H1 (cell line): ENCODE results near the gene CSNK1D. TPM values are rescaled to one million over a fixed set of nuclear protein-coding genes. Genes with fewer than 3 reads are reported as not detected.

Source experiments
- CTCF ChIA-PET: fragments of 300-600 bp; sonication (Branson Sonifier 250); formaldehyde crosslinking; loops from one replicate; lab custom pipeline; 2021; ENCODE audit not compliant: partially characterized antibody; lab: Charles Lee
- POLR2A ChIA-PET: fragments of 300-600 bp; sonication (Branson Sonifier 250); formaldehyde crosslinking; loops from one replicate; lab custom pipeline; 2021; ENCODE audit warnings: inconsistent platforms; ENCODE audit not compliant: partially characterized antibody; lab: Charles Lee
- DNase-seq, 2 experiments: peaks; one replicate each; pipeline versions ENCODE4 v3.0.0 to v3.0.0-alpha.2; 2010 to 2022; ENCODE audit warnings: low spot score in 2 of 2, low read depth in 1 of 2, mixed read lengths in 1 of 2
- FAIRE-seq: peaks from 2 replicates; lab custom pipeline; 2011; peaks lifted over from hg19 to GRCh38; lab: Jason Lieb, UNC
- H2AFZ ChIP-seq: 2 replicates; pipeline ENCODE4 v1.8.1; 2012; ENCODE audit warnings: low read length, inconsistent platforms
- H2AK5ac ChIP-seq: 2 replicates; pipeline ENCODE4 v1.6.1; 2013; ENCODE audit warnings: low read depth, low read length
- H2BK120ac ChIP-seq: replicated peaks from 2 replicates; pipeline ENCODE3; 2013; ENCODE audit warnings: low read depth, low read length, inconsistent platforms
- H2BK12ac ChIP-seq: 2 replicates; pipeline ENCODE4 v1.6.1; 2013; ENCODE audit warnings: low read depth, low read length
- H2BK15ac ChIP-seq: 2 replicates; pipeline ENCODE4 v1.6.1; 2013; ENCODE audit warnings: low read length
- H2BK20ac ChIP-seq: 2 replicates; pipeline ENCODE4 v1.6.1; 2013; ENCODE audit warnings: low read length
- H2BK5ac ChIP-seq: 2 replicates; pipeline ENCODE4 v1.6.1; 2013; ENCODE audit warnings: low read depth, low read length
- H3K14ac ChIP-seq: 2 replicates; pipeline ENCODE4 v1.6.1; 2013; ENCODE audit warnings: inconsistent platforms; ENCODE audit not compliant: insufficient read length
- H3K18ac ChIP-seq: 2 replicates; pipeline ENCODE4 v1.6.1; 2013; ENCODE audit warnings: low read length; ENCODE audit errors: extremely low read depth
- H3K23ac ChIP-seq: 2 replicates; pipeline ENCODE4 v1.6.1; 2013; ENCODE audit warnings: inconsistent platforms; ENCODE audit not compliant: insufficient read length
- H3K23me2 ChIP-seq: 2 replicates; pipeline ENCODE4 v1.6.1; 2013; ENCODE audit warnings: low read depth, low read length
- H3K27ac ChIP-seq: 2 replicates; pipeline ENCODE4 v1.6.1; 2011; ENCODE audit warnings: low read depth, low read length, inconsistent platforms
- H3K27me3 ChIP-seq, 4 experiments: replicated peaks in 1 of 4; 1 replicate in 1 of 4; 2 replicates in 3 of 4; pipeline versions ENCODE4 v1.6.1 to v1.8.1; 2011 to 2013; ENCODE audit warnings: low read length in 3 of 4, mild to moderate bottlenecking in 3 of 4, inconsistent platforms in 2 of 4, mixed read lengths in 2 of 4, moderate library complexity in 1 of 4; ENCODE audit not compliant: control insufficient read depth in 3 of 4, insufficient read depth in 3 of 4; ENCODE audit errors: extremely low read depth in 1 of 4
- H3K36me3 ChIP-seq, 4 experiments: 2 replicates each; pipeline versions ENCODE4 v1.6.1 to v1.8.1; 2011 to 2013; ENCODE audit warnings: mild to moderate bottlenecking in 4 of 4, low read length in 3 of 4, moderate library complexity in 2 of 4, control low read depth in 1 of 4, inconsistent platforms in 1 of 4; ENCODE audit not compliant: insufficient read depth in 4 of 4, control insufficient read depth in 2 of 4
- H3K4ac ChIP-seq: replicated peaks from 2 replicates; pipeline ENCODE3; 2013; ENCODE audit warnings: low read length, low read depth, mixed read lengths, inconsistent platforms; ENCODE audit not compliant: insufficient read length
- H3K4me1 ChIP-seq, 4 experiments: replicated peaks in 1 of 4; 1 replicate in 1 of 4; 2 replicates in 3 of 4; pipeline versions ENCODE4 v1.6.1 to v1.8.1; 2011 to 2013; ENCODE audit warnings: low read length in 3 of 4, inconsistent platforms in 2 of 4, mixed read lengths in 1 of 4; ENCODE audit not compliant: insufficient read depth in 4 of 4, control insufficient read depth in 3 of 4
- H3K4me2 ChIP-seq, 2 experiments: 2 replicates each; pipeline versions ENCODE4 v1.6.1 to v1.8.1; 2011 to 2013; ENCODE audit warnings: low read depth in 2 of 2, low read length in 2 of 2, control low read depth in 1 of 2, inconsistent platforms in 1 of 2, mild to moderate bottlenecking in 1 of 2; ENCODE audit not compliant: insufficient read depth in 1 of 2
- H3K4me3 ChIP-seq, 4 experiments: fragments of 200-600, 300-600 bp in 1 of 4; sonication (generic), shearing (Covaris generic), sonication (Bioruptor Twin) in 1 of 4; 2 replicates each; pipeline versions ENCODE4 v1.5.1 to v1.8.1; 2011 to 2016; ENCODE audit warnings: low read length in 4 of 4, low read depth in 3 of 4, control low read depth in 2 of 4, inconsistent platforms in 2 of 4, mild to moderate bottlenecking in 2 of 4, mixed read lengths in 1 of 4, moderate library complexity in 1 of 4; ENCODE audit not compliant: insufficient read depth in 2 of 4; ENCODE audit errors: extremely low read depth in 1 of 4
- H3K56ac ChIP-seq: replicated peaks from 2 replicates; pipeline ENCODE3; 2013; ENCODE audit warnings: low read depth, mild to moderate bottlenecking, mixed read lengths, low read length, inconsistent platforms; ENCODE audit not compliant: insufficient read length
- H3K79me1 ChIP-seq: 2 replicates; pipeline ENCODE4 v1.6.1; 2013; ENCODE audit warnings: low read depth, low read length, control low read depth
- H3K79me2 ChIP-seq, 2 experiments: 2 replicates each; pipeline versions ENCODE4 v1.6.1 to v1.8.1; 2012 to 2013; ENCODE audit warnings: low read length in 2 of 2, mild to moderate bottlenecking in 2 of 2, inconsistent platforms in 1 of 2; ENCODE audit not compliant: insufficient read depth in 2 of 2, control insufficient read depth in 1 of 2
- H3K9ac ChIP-seq, 4 experiments: replicated peaks in 1 of 4; 1 replicate in 1 of 4; 2 replicates in 3 of 4; pipeline versions ENCODE4 v1.6.1 to v1.8.1; 2011 to 2013; ENCODE audit warnings: low read depth in 3 of 4, low read length in 3 of 4, control low read depth in 2 of 4, mild to moderate bottlenecking in 2 of 4, moderate library complexity in 2 of 4, inconsistent platforms in 1 of 4; ENCODE audit errors: extremely low read depth in 1 of 4
- H3K9me3 ChIP-seq, 2 experiments: 2 replicates each; pipeline versions ENCODE4 v1.6.1 to v1.8.1; 2012 to 2013; ENCODE audit warnings: mild to moderate bottlenecking in 2 of 2, moderate library complexity in 2 of 2, control low read depth in 1 of 2, inconsistent platforms in 1 of 2, low read depth in 1 of 2, low read length in 1 of 2, mixed read lengths in 1 of 2; ENCODE audit not compliant: insufficient read depth in 2 of 2
- H4K20me1 ChIP-seq, 2 experiments: replicated peaks in 1 of 2; 2 replicates each; pipeline versions ENCODE3 to v1.8.1; 2011 to 2013; ENCODE audit warnings: inconsistent platforms in 2 of 2, low read length in 2 of 2, mild to moderate bottlenecking in 1 of 2; ENCODE audit not compliant: insufficient read depth in 2 of 2, control insufficient read depth in 1 of 2
- H4K5ac ChIP-seq: 2 replicates; pipeline ENCODE4 v1.6.1; 2013; ENCODE audit warnings: low read length, low read depth, mixed read lengths, inconsistent platforms; ENCODE audit not compliant: insufficient read length
- H4K8ac ChIP-seq: 2 replicates; pipeline ENCODE4 v1.8.0; 2013; ENCODE audit warnings: mild to moderate bottlenecking, moderate library complexity, low read length, inconsistent platforms; ENCODE audit not compliant: insufficient read depth; ENCODE audit errors: extremely low read depth
- H4K91ac ChIP-seq: replicated peaks from 2 replicates; pipeline ENCODE3; 2013; ENCODE audit warnings: low read length, mixed read lengths, inconsistent platforms; ENCODE audit not compliant: insufficient read length
- ASH2L ChIP-seq: fragments of 200-600, 300-600 bp; sonication (generic); IDR thresholded peaks from one replicate; pipeline ENCODE4 v1.7.1; 2017; ENCODE audit warnings: low read length
- ATF3 ChIP-seq: IDR thresholded peaks from 2 replicates; pipeline ENCODE4 v1.6.1; 2011; ENCODE audit warnings: low read depth, mild to moderate bottlenecking, low read length; ENCODE audit not compliant: insufficient read depth
- CBX8 ChIP-seq: fragments of 300-800, 300-1000 bp; sonication (generic); IDR thresholded peaks from 2 replicates; pipeline ENCODE4 v1.7.1; 2016; ENCODE audit warnings: low read depth, low read length, borderline replicate concordance
- GTF2F1 ChIP-seq: IDR thresholded peaks from 2 replicates; pipeline ENCODE4 v1.6.1; 2012; ENCODE audit warnings: low read depth, low read length, improper control_type of control experiment, borderline replicate concordance
- NRF1 ChIP-seq: IDR thresholded peaks from 2 replicates; pipeline ENCODE4 v1.6.1; 2011; ENCODE audit warnings: mild to moderate bottlenecking, low read depth, low read length, improper control_type of control experiment
- POLR2AphosphoS5 ChIP-seq: IDR thresholded peaks from 2 replicates; pipeline ENCODE4 v1.6.1; 2011; ENCODE audit warnings: low read depth, low read length
- RAD21 ChIP-seq, 2 experiments: IDR thresholded peaks in 1 of 2; conservative IDR thresholded peaks in 1 of 2; 2 replicates each; pipeline ENCODE4 v1.6.1; 2011; ENCODE audit warnings: low read depth in 2 of 2, low read length in 2 of 2, improper control_type of control experiment in 1 of 2, inconsistent platforms in 1 of 2, mild to moderate bottlenecking in 1 of 2, moderate library complexity in 1 of 2
- SIRT6 ChIP-seq: IDR thresholded peaks from one replicate; pipeline ENCODE4 v1.7.1; 2012; ENCODE audit warnings: low read length, inconsistent platforms
- SP1 ChIP-seq: IDR thresholded peaks from 2 replicates; pipeline ENCODE4 v1.6.1; 2011; ENCODE audit warnings: low read depth, low read length
- SP2 ChIP-seq: IDR thresholded peaks from 2 replicates; pipeline ENCODE4 v1.6.1; 2012; ENCODE audit warnings: mild to moderate bottlenecking, low read length, inconsistent platforms
- TAF7 ChIP-seq: optimal IDR thresholded peaks from 2 replicates; pipeline ENCODE3; 2011; ENCODE audit warnings: low read depth, mild to moderate bottlenecking, inconsistent platforms, low read length, moderate library complexity, borderline replicate concordance
- TBP ChIP-seq: IDR thresholded peaks from 2 replicates; pipeline ENCODE4 v1.6.1; 2011; ENCODE audit warnings: low read depth, low read length, improper control_type of control experiment
- WGBS, 2 experiments: shearing (Covaris generic) in 1 of 2; methylation state at CpG; one replicate each; pipeline versions ENCODE4 v1.1.6 to v1.1.7; 2013 to 2015; ENCODE audit warnings: low lambda C conversion rate in 2 of 2, mixed read lengths in 2 of 2, inconsistent platforms in 1 of 2, low coverage in 1 of 2, missing lambda C conversion rate in 1 of 2; ENCODE audit not compliant: insufficient replicate concordance in 2 of 2, insufficient coverage in 1 of 2, insufficient read length in 1 of 2; ENCODE audit errors: extremely low coverage in 1 of 2, missing lambda C conversion rate in 1 of 2; 5-methylcytosine and 5-hydroxymethylcytosine counted together
- polyA plus RNA-seq, 7 experiments: library from polyadenylated mRNA; depleted of rRNA in 3 of 7; stranded (reverse) in 5 of 7; unstranded in 2 of 7; fragments of >200 nt in 5 of 7; fragments of 200-250 nt in 2 of 7; gene quantifications; 1 replicate in 5 of 7; 2 replicates in 1 of 7; 4 replicates in 1 of 7; pipeline versions ENCODE4 v1.2.1 to v1.2.3, GENCODE V29; 2011 to 2013; ENCODE audit warnings: missing spikeins in 2 of 7, mixed read lengths in 2 of 7
- total RNA-seq: library from RNA; stranded (reverse); fragmentation: NEBNext Ultra II Directional; extraction: Animal tissue kit (Norgen Biotek cat#: 25700); gene quantifications from 2 replicates; pipeline ENCODE4 v1.2.1, GENCODE V29; 2021

The CSNK1D gene
- total and polyA plus RNA-seq, 2 of the 8 experiments (the other 6 are each of a cell fraction or from before 2014, with no cell fraction given): 73.5 to 103 TPM

- ChIA-PET POLR2A (no interaction called here), CTCF (interaction anchor here (1.7 kb wide), 1 partner anchor 9 kb away, joined by 6 read pairs; no protein-coding TSS in a partner anchor)
- Histone ChIP-seq H2AFZ (no peak overlapping the region), H3K4me2 (no peak overlapping the region), H3K79me1 (no peaks in the 10 kb centered on the region; the same call in 1 of the 2 replicates), H3K18ac (no peak overlapping the region), H2AK5ac (no peak overlapping the region), H3K56ac (no peak overlapping the region), H4K20me1 (peaks cover 5 to 14% of the 10 kb centered on the region in 2 experiments), H3K9ac (no peak overlapping the region), H3K36me3 (no peaks in the 10 kb centered on the region; a peak in 1 of 8 replicates), H4K91ac (no peak overlapping the region), H3K79me2 (no peaks in the 10 kb centered on the region), H3K23ac (no peak overlapping the region), H3K4ac (no peak overlapping the region), H3K9me3 (no peaks in the 10 kb centered on the region; a peak in 1 of 4 replicates), H4K5ac (no peak overlapping the region), H2BK120ac (no peak overlapping the region), H3K14ac (no peak overlapping the region), H2BK15ac (no peak overlapping the region), H3K27ac (no peak overlapping the region), H2BK20ac (no peak overlapping the region), H2BK5ac (no peak overlapping the region), H3K27me3 (peaks cover 28 to 57% (median 53%) of the 10 kb centered on the region in 4 experiments), H3K4me1 (peaks cover 0 to 12% (median 2%) of the 10 kb centered on the region in 4 experiments; a peak in 4 of 7 replicates), H2BK12ac (no peak overlapping the region), H3K4me3 (no peak overlapping the region), H4K8ac (no peak overlapping the region), H3K23me2 (peaks cover 11% of the 10 kb centered on the region; the same call in 1 of the 2 replicates)
- DNase-seq (no peak), FAIRE-seq (no peak)
- 87% methylated on average over 12 of the region's 16 CpGs; no CpG with 5 or more reads in 1 of the 2 experiments for WGBS, 2 experiments
- TF ChIP-seq ASH2L (no peak), NRF1 (no peak), TBP (no peak), SIRT6 (no peak), GTF2F1 (no peak), RAD21 (IDR thresholded peaks at IDR 0.05 in 1 of 2, conservative IDR thresholded peaks at IDR 0.05 in 1 of 2; ENCODE audit: low read depth in 2 of 2, low read length in 2 of 2) (no peak), ATF3 (no peak), SP2 (no peak), POLR2AphosphoS5 (no peak), TAF7 (no peak), CBX8 (no peak), SP1 (no peak)
Measured at GRCh38 chr17:82226809-82227628, 46.5 kb downstream of the CSNK1D start.
